Vagina (tissue), 2 donors: Measurements from ENCODE around the gene ZW10. TPM values are rescaled to one million over a fixed set of nuclear protein-coding genes. Genes with fewer than 3 reads are reported as not detected.
"Not testable (repeated sequence)": the region's sequence is repeated elsewhere in the genome, so short reads cannot be mapped to it uniquely, and the experiment has no call there.

Experiments used
- DNase-seq, 2 donors: peaks; one replicate each; pipeline ENCODE4 v3.0.0-alpha.2; 2017; ENCODE audit errors: extremely low spot score in 2 of 2
- H3K27ac ChIP-seq: fragments of 200-600 bp; sonication (generic); one replicate; pipeline ENCODE4 v1.5.1; 2019
- H3K27me3 ChIP-seq: fragments of 200-600 bp; sonication (generic); one replicate; pipeline ENCODE4 v1.5.1; 2019
- H3K36me3 ChIP-seq, 2 donors: fragments of 200-600 bp; sonication (generic); one replicate each; pipeline ENCODE4 v1.5.1; 2017 to 2019
- H3K4me1 ChIP-seq: fragments of 200-600 bp; sonication (generic); one replicate; pipeline ENCODE4 v1.5.1; 2019
- H3K4me3 ChIP-seq, 2 donors: fragments of 200-600 bp; sonication (generic); 1 replicate in 1 of 2; 2 replicates in 1 of 2; pipeline ENCODE4 v1.5.1; 2016 to 2019
- H3K9me3 ChIP-seq: fragments of 200-600 bp; sonication (generic); one replicate; pipeline ENCODE4 v1.5.1; 2019
- POLR2A ChIP-seq, 2 donors: fragments of 450-650 bp; IDR thresholded peaks; one replicate each; pipeline ENCODE4 v1.6.1; 2017; ENCODE audit warnings: antibody characterized with exemption in 2 of 2, mild to moderate bottlenecking in 2 of 2, moderate library complexity in 2 of 2
- POLR2AphosphoS5 ChIP-seq, 2 donors: sonication (generic); formaldehyde crosslinking; IDR thresholded peaks; one replicate each; pipeline ENCODE4 v1.9.0; 2017; ENCODE audit warnings: antibody characterized with exemption in 2 of 2, mild to moderate bottlenecking in 2 of 2, low read depth in 1 of 2; ENCODE audit not compliant: insufficient read depth in 1 of 2
- intact Hi-C: fragments of 100-400 bp; cut with DNase I; formaldehyde crosslinking; loops from one replicate; pipeline ENCODE4 v1.15.1; 2023
- total RNA-seq: library from RNA; depleted of rRNA; stranded (reverse); fragments of >200 nt; gene quantifications from one replicate; pipeline ENCODE4 v1.2.3, GENCODE V29; 2016
- TF ChIP-seq, protein P1 (sequence below), 3 experiments: fragments of 450-650 bp in 2 of 3; fragments of 200-600 bp in 1 of 3; sonication (generic) in 1 of 3; IDR thresholded peaks; one replicate each; pipeline ENCODE4 v1.5.1; 2017 to 2019; ENCODE audit warnings: antibody characterized with exemption in 3 of 3, mild to moderate bottlenecking in 2 of 3, moderate library complexity in 2 of 3

Gene ZW10
- total RNA-seq, 1 donor from 2014 or later: 14.7 TPM

DNA sequence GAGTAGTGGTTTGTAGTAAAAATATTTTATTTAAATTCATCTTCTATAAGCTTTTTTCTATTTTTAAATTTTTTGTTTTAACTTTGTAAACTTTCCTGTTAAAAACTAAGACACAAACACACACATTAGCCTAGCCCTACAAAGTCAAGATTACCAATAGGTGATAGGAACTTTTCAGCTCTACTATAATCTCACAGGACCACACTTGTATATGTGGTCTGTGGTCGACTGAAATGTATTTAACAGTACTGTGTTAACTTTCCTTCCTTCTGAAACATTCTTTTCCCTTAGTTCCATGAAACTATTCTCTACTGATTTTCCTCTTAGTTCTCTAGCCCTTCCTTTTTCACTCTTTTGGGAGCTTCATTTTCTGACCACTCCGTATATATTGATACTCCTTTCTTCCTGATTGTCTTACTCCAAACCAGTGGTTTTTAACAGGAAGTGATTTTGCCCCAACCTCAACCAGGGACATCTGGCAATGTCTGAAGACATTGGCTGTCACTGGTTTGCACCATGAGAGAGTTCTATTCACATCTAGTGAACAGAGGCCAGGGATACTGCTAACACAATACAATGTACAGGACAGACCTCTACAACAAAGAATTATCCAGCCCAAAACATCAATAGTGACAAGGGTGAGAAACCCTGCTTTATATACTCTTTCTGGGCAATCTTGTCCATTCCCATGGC, 8.8 kb downstream of the ZW10 start:
- Histone ChIP-seq H3K27me3 (no peaks in the 10 kb centered on the region), H3K4me1 (no peaks in the 10 kb centered on the region), H3K27ac (no peak overlapping the region), H3K36me3 (peaks cover 0 to 27% of the 10 kb centered on the region in 2 donors), H3K4me3 (no peak overlapping the region), H3K9me3 (no peaks in the 10 kb centered on the region)
- DNase-seq: no peak
- intact Hi-C loops: no loop called here
- TF ChIP-seq, protein P1, sequence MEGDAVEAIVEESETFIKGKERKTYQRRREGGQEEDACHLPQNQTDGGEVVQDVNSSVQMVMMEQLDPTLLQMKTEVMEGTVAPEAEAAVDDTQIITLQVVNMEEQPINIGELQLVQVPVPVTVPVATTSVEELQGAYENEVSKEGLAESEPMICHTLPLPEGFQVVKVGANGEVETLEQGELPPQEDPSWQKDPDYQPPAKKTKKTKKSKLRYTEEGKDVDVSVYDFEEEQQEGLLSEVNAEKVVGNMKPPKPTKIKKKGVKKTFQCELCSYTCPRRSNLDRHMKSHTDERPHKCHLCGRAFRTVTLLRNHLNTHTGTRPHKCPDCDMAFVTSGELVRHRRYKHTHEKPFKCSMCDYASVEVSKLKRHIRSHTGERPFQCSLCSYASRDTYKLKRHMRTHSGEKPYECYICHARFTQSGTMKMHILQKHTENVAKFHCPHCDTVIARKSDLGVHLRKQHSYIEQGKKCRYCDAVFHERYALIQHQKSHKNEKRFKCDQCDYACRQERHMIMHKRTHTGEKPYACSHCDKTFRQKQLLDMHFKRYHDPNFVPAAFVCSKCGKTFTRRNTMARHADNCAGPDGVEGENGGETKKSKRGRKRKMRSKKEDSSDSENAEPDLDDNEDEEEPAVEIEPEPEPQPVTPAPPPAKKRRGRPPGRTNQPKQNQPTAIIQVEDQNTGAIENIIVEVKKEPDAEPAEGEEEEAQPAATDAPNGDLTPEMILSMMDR (IDR thresholded peaks at IDR 0.05): no peak
- TF ChIP-seq POLR2AphosphoS5 (IDR thresholded peaks at IDR 0.05; ENCODE audit: insufficient read depth in 1 of 2, low read depth in 1 of 2): no peak
- no peak for TF ChIP-seq POLR2A (IDR thresholded peaks at IDR 0.05)

DNA sequence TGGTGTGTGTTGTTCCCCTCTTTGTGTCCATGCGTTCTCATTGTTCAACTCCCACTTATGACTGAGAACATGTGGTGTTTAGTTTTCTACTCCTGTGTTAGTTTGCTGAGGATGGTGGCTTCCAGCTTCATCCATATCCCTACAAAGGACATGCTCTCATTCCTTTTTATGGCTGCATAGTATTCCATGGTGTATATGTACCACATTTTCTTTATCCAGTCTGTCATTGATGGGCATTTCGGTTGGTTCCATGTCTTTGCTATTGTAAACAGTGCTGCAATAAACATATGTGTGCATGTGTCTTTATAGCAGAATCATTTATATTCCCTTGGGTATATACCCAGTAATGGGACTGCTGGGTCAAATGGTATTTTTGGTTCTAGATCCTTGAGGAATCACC, 10.5 kb downstream of the ZW10 start:
- intact Hi-C loops, DNase-seq, H3K9me3 ChIP-seq: not testable (repeated sequence)

DNA sequence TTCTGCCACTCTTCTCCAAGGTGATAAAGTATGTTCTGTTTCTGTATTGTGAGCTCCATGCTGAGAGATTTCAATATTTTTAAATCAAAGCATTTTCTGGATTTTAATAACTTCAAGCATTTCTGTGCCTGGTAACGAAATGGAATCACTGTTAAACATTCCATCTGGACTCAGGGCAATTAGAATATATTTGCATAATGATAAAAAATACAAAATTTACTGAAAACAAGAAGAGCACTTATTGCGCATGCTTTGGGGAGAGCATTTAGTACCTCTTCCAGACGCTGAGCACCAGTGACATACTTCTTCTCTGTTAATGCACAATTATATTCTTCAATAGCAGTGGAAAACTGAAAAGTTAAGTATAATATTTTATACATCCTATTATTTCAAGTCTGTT, 13.3 kb downstream of the ZW10 start:
- H3K4me1 ChIP-seq: no peaks in the 10 kb centered on the region
- TF ChIP-seq POLR2A (IDR thresholded peaks at IDR 0.05) (no peak), POLR2AphosphoS5 (IDR thresholded peaks at IDR 0.05; ENCODE audit: insufficient read depth in 1 of 2, low read depth in 1 of 2) (no peak)
- TF ChIP-seq, protein P1 (IDR thresholded peaks at IDR 0.05): no peak
- H3K36me3 ChIP-seq: peaks cover 0 to 30% of the 10 kb centered on the region in 2 donors
- no peaks in the 10 kb centered on the region for H3K27me3 ChIP-seq
- no peak overlapping the region for H3K4me3 ChIP-seq
- H3K27ac ChIP-seq: no peak overlapping the region
- H3K9me3 ChIP-seq: no peaks in the 10 kb centered on the region
- intact Hi-C loops: no loop called here
- no peak for DNase-seq

More for the DNA sequence above, 10.5 kb downstream of the ZW10 start:
- H3K4me1 ChIP-seq, H3K27ac ChIP-seq, H3K27me3 ChIP-seq, H3K4me3 ChIP-seq: not testable (repeated sequence)
- H3K36me3 ChIP-seq: peaks cover 0 to 31% of the 10 kb centered on the region in 2 donors

DNA sequence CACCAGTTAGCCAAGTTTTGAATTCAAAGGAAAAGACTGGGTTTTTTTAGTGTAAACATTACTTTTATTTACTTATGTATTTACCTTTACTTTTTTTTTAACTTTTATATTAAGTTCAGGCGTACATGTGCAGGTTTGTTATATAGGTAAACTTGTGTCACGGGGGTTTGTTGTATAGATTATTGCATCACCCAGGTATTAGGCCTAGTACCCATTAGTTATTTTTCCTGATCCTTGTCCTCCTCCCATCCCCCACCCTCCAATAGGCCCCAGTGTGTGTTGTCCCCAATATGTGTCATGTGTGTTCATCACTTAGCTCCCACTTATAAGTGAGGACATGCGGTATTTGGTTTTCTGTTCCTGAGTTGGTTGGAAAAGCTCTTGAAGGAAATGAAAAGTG, 20.6 kb downstream of the ZW10 start:
- H3K27me3 ChIP-seq: no peaks in the 10 kb centered on the region
- no peak overlapping the region for H3K4me3 ChIP-seq
- TF ChIP-seq, protein P1 (IDR thresholded peaks at IDR 0.05): no peak
- TF ChIP-seq POLR2AphosphoS5 (IDR thresholded peaks at IDR 0.05; ENCODE audit: insufficient read depth in 1 of 2, low read depth in 1 of 2) (no peak), POLR2A (IDR thresholded peaks at IDR 0.05) (no peak)
- intact Hi-C loops: no loop called here
- H3K36me3 ChIP-seq: peaks cover 0 to 30% of the 10 kb centered on the region in 2 donors
- no peaks in the 10 kb centered on the region for H3K4me1 ChIP-seq
- no peak overlapping the region for H3K27ac ChIP-seq
- no peak for DNase-seq
- no peaks in the 10 kb centered on the region for H3K9me3 ChIP-seq

DNA sequence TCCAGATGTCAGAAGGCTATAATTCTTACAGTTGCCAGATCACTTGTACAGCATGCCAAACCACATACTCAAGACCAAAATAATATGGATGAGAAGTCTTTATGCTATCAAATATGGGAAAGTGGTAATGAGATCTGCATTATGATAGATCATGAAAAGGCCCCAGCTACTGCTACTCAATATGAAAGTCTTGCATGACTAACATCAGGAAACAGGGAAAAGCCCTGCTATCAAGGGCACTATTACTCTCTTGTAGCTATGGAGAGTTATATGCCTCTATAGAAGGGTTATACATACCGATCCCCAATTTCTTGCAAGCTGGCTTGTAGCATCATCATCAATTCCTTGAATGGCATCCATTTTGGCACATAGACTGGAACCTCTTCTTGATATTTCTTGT, 37.2 kb downstream of the ZW10 start:
- peaks cover 0 to 60% of the 10 kb centered on the region in 2 donors for H3K36me3 ChIP-seq
- no peak overlapping the region for H3K27ac ChIP-seq
- intact Hi-C loops: no loop called here

More for the DNA sequence above, 37.2 kb downstream of the ZW10 start:
- Histone ChIP-seq H3K4me1 (no peaks in the 10 kb centered on the region), H3K9me3 (no peaks in the 10 kb centered on the region), H3K27me3 (no peaks in the 10 kb centered on the region), H3K4me3 (no peak overlapping the region)
- no peak for DNase-seq
- TF ChIP-seq POLR2A (IDR thresholded peaks at IDR 0.05) (no peak), POLR2AphosphoS5 (IDR thresholded peaks at IDR 0.05; ENCODE audit: insufficient read depth in 1 of 2, low read depth in 1 of 2) (no peak)
- TF ChIP-seq, protein P1 (IDR thresholded peaks at IDR 0.05): no peak
